Activated gamma-delta T cell (primary cell): Measurements from ENCODE around the gene IGFN1.
"Not testable (repeated sequence)": the region's sequence is repeated elsewhere in the genome, so short reads cannot be mapped to it uniquely, and the experiment has no call there.

Experiments used
- DNase-seq: peaks from one replicate; lab custom pipeline; 2025; lab: John Stamatoyannopoulos, UW

The IGFN1 gene

DNA sequence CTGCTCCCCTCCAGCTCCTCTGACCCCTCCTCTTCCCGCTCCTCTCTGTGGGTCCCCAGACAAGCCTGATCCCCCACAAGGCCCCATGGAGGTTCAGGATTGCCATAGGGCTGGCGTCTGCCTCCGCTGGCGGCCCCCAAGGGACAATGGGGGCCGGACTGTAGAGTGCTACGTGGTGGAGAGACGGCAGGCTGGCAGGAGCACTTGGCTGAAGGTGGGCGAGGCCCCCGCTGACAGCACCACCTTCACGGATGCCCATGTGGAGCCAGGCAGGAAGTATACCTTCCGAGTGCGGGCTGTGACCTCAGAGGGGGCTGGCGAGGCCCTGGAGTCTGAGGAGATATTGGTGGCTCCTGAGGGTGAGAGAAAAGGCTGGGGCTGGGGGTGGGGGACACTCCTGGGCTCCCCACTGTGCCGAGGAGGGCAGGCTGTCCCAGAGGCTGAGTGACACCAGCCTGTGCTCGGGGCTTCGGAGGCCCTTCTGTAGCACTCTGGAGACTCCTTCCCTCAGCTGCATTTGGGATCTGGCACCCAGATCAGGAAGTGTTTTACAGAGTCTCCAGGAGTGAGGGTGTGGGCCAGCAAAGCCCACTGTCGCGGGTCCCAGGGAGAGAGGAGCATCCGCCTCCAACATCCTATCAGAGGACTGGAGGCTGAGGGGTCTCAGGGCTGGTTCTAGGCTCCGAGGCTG, 25.9 kb downstream of the IGFN1 start:
- DNase-seq = no peak

DNA sequence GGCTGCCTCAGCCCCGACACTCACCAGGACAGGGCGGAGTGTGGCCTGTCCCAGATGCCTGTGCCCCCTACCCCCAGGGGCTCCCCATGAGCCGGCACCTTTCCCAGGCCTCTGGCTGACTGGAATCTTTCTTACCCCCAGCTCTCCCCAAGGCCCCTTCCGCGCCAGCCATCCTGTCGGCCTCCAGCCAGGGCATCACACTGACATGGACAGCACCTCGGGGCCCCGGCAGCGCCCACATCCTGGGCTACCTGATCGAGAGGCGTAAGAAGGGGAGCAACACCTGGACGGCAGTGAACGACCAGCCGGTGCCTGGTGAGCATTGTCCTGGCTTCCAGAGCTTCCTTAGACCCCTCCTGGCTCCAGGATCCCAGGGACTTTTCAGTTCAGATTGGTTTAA, 26.5 kb downstream of the IGFN1 start:
- DNase-seq = no peak

DNA sequence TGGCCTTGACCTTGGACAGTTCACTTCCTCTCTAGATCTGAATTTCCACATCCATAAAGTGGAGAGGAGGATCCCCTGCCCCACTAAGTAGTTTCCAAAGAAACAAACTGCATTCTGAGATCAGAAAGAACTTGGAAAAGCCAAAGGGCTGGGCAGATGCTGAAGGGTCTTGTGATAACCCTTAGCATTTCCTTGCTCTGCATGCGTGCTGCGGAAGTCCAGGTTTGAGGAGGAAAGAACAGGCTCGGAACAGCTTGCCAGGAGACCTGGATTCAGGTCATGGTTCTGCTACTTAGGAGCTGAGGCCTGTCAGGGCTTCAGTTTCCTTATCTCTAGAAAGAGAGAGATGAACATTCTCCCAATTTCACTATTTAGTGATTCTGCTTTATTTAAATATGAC, 27.2 kb downstream of the IGFN1 start:
- no peak for DNase-seq

DNA sequence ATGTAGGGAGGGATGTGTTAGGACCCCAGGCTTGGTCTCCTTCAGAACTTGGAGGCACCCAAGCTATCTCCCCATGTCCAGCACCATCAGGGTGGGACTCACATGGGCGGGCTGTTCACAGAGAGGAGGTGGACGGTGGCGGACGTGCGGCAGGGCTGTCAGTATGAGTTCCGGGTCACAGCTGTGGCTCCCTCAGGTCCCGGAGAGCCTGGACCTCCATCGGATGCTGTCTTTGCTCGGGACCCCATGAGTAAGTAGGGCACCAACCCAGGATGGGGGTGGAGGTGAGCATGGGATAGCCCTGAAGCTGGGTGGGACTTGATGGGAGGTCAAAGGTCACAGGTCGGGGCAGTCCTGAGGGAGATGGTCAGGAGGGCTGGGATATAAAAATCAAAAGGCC, 27.8 kb downstream of the IGFN1 start:
- DNase-seq = no peak

DNA sequence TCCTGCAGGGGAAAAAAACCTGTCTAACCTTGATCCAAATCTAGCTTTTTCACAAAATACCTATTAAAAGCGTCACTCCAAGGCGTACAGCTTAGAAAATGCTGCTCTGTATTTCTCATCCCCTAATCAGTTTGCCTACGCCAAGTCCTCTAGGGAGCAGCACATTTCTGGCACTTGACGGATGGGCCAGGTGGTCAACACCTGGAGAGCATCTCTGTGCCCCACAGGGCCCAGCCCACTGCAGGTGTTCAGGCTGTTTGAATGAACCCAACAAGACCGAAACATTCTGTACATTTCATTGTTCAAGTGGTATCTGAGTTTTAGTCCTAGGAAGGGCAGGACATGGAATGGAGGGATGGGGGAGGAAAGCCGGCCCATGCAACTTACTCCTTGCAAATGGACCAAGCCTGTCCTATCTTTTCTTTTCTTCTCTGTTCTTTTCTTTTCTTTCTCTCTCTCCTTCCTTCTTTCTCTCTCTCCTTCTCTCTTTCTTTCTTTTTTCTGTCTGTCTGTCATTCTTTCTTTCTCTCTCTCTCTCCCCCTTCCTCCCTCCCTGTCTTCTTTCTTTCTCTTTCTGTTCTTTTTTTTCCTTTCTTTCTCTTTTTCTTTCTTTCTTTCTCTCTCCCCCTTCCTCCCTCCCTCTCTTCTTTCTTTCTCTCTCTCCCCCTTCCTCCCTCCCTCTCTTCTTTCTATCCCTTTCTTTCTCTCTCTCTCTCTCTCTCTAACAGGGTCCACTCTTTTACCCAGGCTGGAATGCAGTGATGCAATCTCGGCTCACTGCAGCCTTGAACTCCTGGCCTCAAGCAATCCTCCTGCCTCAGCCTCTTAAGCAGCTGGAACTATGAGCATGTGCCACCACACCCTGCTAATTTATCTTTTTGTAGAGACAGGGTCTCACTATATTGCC, 29.1 kb downstream of the IGFN1 start:
- no peak for DNase-seq

DNA sequence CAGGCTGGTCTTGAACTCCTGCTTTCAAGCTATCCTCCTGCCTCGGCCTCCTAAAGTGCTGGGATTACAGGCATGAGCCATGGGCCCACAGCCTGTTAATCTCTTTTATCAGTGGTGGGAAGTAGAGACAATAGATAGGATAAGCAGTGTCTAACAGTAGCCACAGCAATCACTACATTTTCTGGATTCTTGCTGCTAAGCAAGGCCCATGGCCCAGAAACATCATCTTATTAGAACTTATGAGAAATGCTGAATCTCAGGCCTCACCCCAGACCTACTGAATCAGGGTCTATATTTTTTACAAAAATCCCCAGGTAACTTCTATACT, 29.7 kb downstream of the IGFN1 start:
- no peak for DNase-seq

DNA sequence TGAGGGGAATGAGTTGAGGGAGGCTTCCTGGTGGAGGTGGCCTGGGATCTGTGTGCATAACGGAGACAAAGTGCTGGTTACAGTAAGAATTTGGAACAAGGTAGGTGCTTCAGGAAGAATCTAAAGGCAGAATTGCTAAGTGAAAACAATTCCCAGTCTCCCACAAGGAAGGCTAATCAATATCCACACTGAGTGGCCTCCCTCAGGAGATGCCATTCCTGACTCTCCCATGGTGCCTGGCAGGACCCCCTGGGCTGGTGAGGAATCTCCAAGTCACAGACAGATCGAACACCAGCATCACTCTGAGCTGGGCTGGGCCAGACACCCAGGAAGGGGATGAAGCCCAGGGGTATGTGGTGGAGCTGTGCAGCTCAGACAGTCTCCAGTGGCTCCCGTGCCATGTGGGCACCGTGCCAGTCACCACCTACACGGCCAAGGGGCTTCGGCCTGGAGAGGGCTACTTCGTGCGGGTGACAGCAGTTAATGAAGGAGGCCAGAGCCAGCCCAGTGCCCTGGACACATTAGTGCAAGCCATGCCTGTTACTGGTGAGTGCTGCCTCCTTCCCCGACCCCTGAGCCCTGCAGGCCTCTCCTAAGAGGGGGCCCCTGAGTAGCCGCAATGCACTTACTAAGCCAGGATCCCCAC, 30.7 kb downstream of the IGFN1 start:
- no peak for DNase-seq

DNA sequence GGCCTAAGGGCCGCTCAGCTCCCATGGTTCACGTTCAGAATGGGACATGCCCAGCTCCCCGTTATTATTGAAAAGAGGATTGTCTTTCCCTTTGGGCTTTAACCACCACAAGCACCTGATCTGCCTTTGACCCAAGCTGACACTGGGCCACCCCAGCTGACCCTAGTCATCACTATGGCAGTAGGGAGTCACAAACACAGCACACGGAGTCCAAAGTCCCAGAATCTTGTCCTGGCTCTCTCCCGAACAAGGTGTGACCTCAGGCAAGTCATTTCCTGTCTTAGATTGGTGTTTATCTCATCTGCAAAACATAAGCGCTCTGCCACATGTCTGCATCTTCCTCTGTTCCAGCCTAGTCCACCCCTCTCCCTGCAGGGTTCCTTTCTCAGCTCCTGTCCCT, 31.5 kb downstream of the IGFN1 start:
- DNase-seq = no peak

DNA sequence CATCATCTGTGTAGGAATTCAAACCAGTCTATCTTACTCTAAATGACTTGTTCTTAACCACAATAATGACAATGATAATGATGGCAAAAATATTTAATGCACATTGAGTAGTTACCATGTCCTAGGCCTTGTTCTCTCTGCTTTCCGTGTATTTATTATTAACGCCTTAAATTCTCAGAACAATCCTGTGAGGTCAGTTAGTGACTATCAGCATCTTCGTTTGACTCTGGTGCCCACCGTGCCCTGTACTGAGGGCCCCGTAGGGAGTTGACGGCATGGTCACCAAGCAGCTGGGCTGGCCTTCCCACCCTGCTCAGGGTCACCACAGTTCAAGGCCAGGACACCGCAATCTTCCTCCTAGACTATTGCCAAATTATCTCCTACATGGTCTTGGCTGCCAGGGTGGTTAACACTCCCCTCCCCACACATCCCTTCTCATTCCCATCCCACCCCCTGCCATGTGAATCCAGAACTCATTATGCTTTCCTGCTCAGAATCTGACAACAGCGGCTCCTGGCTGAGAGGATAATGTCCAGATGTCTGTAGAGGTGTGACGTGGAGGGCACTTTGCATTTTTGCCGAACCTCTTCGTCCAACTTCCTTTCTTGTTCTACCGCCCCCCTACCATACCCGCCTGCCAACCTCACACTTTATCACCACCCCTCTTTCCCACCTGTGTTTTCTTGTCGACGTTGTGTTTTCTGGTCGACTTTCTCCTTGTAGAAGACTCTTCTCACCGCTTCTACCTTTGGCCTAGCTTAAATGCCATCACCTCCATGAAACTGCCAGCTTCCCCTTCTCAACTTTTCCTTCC, 33.4 kb downstream of the IGFN1 start:
- no peak for DNase-seq

DNA sequence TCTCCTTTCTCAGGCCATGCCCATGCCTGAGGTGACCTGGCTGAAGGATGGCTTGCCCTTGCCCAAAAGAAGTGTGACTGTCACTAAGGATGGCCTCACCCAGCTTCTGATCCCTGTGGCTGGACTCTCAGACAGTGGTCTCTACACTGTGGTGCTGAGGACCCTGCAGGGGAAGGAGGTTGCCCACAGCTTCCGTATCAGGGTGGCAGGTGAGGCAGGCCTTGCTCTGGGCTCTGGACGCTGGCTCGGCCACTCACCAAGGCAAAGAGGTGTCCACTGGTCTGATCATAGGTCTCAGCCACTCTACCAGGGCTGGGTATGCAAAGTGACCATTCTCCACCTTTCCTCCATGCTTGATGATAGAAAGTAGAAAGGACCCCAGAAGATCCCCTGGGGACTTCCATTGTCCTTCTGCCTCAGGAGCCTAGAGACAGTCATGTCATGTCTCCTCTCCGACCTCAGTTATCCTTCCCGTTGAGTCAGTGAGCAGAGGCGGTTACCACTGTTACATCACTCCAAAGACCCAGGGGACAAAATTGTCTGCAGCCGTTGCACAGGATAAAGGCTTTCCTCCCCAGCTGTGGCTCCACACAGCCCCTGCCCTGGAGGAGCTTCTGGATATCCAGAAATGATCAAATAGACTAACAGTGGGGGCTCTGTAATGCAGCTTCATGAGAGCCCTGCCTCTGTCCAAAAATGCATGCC, 34.2 kb downstream of the IGFN1 start:
- no peak for DNase-seq

DNA sequence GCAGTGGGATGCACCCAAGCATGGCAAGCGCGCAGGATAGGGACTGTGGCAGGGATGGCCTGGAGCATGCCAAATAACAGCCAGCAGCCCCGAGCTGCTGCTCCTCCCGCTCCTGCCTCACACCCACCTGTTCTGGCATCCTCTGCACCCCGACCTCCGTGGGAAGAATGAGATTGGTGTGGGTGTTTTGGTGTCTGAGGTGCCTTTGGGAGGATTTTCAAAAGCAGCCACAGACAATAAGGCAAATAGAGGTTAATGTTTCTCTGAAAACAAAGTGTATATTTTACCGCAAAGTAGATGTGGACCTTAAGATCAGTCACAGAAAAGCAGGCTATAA, 35.5 kb downstream of the IGFN1 start:
- DNase-seq = no peak

DNA sequence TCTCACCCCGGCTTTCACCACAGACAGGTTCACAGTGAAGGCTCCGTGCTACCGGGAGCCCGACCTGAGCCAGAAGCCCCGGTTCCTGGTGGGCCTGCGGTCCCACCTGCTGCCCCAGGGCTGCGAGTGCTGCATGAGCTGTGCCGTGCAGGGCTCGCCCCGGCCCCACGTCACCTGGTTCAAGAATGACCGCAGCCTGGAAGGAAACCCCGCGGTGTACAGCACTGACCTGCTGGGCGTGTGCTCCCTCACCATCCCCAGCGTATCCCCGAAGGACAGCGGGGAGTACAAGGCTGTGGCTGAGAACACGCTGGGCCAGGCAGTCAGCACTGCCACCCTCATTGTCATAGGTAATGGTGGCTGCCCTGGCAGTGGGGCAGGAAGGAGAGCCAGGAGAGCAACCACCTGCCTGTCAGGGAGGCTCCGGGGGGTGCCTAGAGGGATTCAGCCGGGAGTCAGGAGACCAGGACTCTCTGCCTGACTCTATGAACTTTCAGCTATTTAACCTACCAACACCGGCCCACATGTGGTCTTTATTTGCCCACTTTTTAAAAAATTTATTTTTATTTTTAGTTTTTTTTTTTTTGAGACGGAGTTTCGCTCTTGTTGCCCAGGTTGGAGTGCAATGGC, 36.4 kb downstream of the IGFN1 start:
- DNase-seq = no peak

DNA sequence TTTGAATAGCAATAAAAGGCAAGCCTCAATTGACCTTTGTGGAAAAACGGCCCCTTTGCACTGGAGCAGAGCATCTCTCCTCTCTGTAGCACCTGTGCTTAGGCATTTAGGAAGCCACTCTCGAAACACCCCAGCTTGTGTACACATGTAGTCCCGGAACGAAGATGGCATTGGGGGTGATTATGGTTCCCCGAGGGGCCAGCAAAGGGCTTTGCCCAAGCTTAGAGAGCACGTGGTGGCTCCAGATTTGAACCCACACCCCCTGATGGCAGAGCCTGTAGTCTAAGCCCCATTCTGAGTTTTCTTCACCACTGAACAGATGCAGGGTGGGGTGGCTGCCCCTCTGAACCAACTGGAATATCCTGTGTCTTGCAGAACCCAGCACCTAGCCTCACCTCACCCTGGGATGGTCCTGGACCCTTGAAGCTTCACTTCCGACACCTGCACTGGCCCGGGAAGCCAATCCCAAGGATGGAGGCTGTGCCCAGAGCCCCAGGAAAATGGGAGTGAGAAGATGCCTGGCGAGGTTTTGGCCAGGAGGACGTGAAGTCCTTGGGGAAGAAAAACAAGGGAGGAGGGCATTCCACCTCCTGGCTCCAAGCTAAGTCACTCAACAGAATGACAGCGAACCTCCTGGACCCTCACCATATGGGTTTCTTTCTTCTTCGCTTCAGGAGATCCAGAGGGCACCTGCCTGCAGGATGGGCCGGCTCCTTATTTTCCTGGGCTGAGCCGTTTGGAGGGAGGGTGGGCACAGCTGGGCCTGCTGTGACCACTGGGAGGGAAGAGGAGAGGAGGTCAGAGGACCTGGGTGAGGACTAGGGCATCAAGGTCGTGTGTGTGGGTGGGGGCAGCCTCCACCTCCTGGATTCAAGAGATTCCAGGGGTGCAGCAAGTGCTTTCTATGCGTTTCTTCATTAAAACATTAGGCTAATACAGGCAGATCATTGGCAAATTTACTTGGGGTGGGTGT, 37.7 kb downstream of the IGFN1 start:
- no peak for DNase-seq

DNA sequence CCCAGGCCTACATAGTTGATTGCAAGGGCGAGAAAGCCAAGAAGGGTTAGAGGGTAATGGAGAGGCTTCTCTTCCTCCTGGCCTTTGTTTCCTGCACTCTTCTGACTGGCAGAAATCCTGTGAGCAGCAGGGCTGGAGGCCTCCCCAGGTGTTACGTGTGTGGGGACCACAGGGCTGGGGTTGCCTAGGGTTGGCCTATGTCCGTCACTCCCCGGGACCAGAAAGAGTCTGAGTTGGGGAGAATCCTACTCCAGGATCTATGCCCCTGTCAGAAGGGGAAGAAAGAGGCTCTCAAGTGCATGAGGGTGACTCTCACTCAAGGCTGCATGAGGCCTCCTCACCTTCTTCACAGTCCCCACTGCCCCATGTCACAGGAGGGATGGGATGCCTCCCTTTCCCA, 38.5 kb downstream of the IGFN1 start:
- DNase-seq = no peak

DNA sequence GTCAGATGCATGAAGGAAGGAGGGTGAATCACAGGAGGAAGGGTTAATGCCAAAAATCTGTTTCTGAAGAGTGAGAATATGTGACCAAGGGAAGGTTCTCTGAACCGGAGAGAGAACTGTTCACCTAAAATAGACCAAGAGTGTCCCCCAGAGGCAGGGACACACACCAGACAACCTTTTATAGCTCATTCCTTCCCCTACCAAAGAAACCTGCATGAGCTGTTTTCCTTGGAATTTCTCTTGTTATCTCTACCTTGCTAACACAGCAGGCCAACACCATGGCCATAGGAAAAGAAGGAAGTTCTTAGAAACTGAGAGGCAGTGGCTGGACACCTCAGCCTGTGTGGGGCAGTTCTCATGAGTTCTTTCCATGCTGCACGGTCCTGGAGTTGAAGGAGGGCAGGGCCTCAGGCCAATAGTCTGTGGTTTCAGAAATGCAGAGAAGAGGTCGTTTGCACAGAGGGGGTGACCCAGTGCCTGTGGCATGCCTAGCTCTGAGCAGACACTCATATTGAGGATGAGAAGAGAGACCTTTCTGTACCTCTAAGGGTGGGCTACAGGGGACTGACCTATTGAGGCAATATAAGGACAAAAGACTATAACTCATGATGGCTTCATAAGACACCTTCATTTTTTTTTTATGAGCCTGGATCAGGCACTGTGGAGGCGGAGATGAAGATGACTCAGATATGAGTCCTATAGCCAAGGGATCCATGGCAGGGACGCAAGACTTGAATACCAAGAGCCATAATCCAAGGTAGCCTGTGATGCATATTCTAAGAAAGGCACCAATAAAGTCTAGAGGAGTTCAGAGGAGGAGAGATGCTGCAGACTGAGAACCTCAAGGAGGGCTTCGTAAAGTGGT, 39.4 kb downstream of the IGFN1 start:
- DNase-seq = no peak

DNA sequence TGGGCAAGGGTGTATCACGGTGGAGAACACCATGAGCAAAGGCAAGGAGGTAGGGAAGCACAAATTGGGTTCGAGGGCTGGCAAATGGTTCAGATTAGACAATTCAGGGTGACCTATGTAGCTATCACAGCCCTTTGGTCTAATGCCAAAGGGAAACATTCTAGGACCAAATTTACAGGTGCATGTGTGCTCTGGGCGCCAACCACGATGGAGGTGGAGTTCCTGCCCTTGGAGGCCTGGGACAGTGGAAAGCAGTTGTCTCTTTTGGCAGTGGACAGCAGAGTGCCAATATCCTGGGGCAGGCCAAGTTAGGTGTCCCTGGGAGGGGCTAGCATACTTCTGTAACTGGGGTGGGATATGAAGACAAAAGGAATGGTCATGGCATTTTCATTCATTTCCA, 40.1 kb downstream of the IGFN1 start:
- DNase-seq = no peak

DNA sequence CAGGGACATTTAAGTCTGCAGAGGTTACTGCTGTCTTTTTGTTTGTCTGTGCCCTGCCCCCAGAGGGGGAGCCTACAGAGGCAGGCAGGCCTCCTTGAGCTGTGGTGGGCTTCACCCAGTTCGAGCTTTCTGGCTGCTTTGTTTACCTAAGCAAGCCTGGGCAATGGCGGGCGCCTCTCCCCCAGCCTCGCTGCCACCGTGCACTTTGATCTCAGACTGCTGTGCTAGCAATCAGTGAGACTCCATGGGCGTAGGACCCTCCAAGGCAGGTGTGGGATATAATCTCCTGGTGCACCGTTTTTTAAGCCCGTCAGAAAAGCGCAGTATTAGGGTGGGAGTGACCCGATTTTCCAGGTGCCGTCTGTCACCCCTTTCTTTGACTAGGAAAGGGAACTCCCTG, 49.0 kb downstream of the IGFN1 start:
- not testable (repeated sequence) for DNase-seq

DNA sequence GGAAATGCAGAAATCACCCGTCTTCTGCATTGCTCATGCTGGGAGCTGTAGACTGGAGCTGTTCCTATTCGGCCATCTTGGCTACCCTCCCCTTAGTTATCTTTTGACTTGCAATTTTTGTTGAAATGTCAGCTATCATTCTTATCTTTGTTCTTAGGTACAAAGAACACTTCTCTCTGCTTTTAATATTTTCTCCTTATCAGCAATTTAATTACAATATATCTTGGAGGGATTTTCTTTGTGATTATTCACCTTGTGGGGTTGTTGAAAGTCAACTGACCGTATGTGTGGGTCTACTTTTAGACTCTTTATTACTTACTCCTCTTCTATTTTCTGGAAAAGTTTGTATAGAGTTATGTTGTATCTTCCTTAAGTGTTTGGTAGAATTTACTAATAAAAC, 49.5 kb downstream of the IGFN1 start:
- DNase-seq = no peak

DNA sequence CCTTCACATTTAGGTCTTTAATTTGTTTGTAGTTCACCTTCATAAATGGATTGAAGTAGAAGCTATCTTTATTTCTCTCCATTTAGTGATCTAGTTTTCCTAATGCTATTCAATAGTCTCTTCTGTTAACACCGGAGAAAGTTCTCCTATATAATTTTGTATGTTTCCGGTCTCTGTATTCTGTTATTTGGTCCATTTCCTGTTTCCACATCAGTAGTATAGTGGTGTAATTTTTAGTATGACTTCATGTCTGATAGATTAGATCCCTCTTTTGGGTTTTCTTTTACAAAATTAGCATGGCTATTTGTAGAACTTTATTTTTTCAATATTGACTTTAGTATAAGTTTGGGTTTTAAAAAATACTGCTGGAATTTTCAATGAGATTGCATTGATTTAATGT, 51.1 kb downstream of the IGFN1 start:
- no peak for DNase-seq
